HFFc6 (cell line): ENCODE measurements around the gene SORCS2. TPM values are rescaled to one million over a fixed set of nuclear protein-coding genes. Genes with fewer than 3 reads are reported as not detected.
A peak's percentile ranks its signal among the peaks of the same experiment; 100 is the strongest.

ENCODE experiments used
- DNase-seq: peaks from one replicate; pipeline ENCODE4 v3.0.0-alpha.2; 2018
- H3K27ac Mint-ChIP-seq: 2 replicates; pipeline ENCODE4 v1.8.0; 2020; ENCODE audit warnings: mild to moderate bottlenecking, mixed read lengths
- H3K27me3 Mint-ChIP-seq: 2 replicates; pipeline ENCODE4 v1.8.0; 2021; ENCODE audit warnings: mild to moderate bottlenecking, moderate library complexity, mixed read lengths; ENCODE audit not compliant: insufficient read depth
- H3K36me3 Mint-ChIP-seq: 2 replicates; pipeline ENCODE4 v1.8.0; 2021; ENCODE audit warnings: low read depth, mixed read lengths
- H3K4me1 Mint-ChIP-seq: 2 replicates; pipeline ENCODE4 v1.8.0; 2020; ENCODE audit warnings: low read depth, mixed read lengths
- H3K4me3 Mint-ChIP-seq: 2 replicates; pipeline ENCODE4 v1.8.0; 2020; ENCODE audit warnings: mild to moderate bottlenecking, moderate library complexity, mixed read lengths
- H3K9me3 Mint-ChIP-seq: 2 replicates; pipeline ENCODE4 v1.8.0; 2020; ENCODE audit warnings: mild to moderate bottlenecking, mixed read lengths
- total RNA-seq, 6 experiments: library from RNA; stranded (reverse); fragmentation: NEBNext Ultra II Directional; extraction: Animal tissue kit (Norgen Biotek cat#: 25700); gene quantifications; 2 replicates in 1 of 6; 3 replicates in 5 of 6; pipeline ENCODE4 v1.2.3, GENCODE V29; 2021
- TF ChIP-seq, protein P1 (sequence below): fragments of 200-600 bp; sonication (generic); IDR thresholded peaks from 2 replicates; pipeline ENCODE4 v1.5.0; 2021; ENCODE audit warnings: antibody characterized with exemption, mild to moderate bottlenecking

Gene SORCS2
- total RNA-seq, 6 experiments from 2014 or later = 0.05 to 0.15 (median 0.12) TPM; not detected in 3

DNA sequence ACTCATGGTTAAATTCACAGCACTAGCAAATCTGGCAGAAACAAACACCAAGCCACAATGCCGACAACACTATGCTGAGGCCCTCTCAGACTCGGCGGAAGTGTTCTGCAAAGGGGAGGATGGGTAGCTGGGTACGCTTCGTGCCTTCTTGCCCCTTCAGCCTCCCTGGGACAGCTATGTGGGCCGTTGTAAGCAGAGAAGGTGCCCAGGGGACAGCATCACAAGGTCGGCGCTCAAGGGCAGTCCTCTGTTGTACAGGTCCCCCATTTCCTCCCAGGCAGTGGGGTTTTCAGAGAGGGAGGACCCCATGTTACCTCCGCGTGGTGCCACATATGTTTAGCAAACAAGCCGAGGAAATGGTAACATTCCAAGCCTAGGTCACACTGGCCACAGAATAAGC, 573.7 kb downstream of the SORCS2 start:
- Mint-ChIP-seq H3K27ac (peak overlapping the region; percentile 50; the same call in 1 of the 2 replicates), H3K9me3 (no peaks in the 10 kb centered on the region)
- TF ChIP-seq, protein P1, sequence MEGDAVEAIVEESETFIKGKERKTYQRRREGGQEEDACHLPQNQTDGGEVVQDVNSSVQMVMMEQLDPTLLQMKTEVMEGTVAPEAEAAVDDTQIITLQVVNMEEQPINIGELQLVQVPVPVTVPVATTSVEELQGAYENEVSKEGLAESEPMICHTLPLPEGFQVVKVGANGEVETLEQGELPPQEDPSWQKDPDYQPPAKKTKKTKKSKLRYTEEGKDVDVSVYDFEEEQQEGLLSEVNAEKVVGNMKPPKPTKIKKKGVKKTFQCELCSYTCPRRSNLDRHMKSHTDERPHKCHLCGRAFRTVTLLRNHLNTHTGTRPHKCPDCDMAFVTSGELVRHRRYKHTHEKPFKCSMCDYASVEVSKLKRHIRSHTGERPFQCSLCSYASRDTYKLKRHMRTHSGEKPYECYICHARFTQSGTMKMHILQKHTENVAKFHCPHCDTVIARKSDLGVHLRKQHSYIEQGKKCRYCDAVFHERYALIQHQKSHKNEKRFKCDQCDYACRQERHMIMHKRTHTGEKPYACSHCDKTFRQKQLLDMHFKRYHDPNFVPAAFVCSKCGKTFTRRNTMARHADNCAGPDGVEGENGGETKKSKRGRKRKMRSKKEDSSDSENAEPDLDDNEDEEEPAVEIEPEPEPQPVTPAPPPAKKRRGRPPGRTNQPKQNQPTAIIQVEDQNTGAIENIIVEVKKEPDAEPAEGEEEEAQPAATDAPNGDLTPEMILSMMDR = no peak

DNA sequence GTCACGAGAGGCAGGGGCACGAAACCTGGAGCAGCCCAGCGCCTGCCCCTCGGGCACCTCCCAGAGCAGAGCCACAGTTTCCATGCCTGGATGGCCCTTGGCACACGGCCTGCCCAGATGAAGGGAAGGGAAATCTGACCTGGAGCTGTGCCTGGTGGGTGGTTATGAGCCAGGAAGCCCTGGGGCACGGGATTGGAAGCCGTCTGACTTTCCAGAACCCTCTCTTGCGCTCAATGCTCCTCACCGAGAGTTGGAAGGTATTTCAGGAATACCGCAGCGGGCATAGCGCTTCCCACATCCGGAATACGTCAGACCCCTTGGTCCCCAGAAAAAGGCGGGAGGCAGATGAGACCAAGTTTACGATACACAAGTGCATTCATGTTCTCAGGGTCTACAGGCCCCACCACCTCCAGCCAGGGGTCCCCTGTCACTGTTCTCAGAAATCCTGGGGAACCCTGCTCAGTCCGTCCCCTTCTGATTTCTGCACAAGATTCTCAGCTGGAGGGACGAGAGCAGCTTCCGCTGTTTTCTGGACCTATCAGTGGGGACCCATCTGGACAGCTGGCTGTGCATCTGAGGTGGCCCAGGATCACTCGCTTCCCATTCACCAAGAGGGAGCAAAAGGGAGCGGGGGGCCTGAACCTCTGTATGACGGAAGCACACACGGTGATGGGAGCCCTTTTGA, 574.5 kb downstream of the SORCS2 start:
- peaks cover 35% of the 10 kb centered on the region for H3K4me1 Mint-ChIP-seq
- no peak for DNase-seq
- no peaks in the 10 kb centered on the region for H3K9me3 Mint-ChIP-seq
- peaks cover 67% of the 10 kb centered on the region for H3K36me3 Mint-ChIP-seq
- peak overlapping the region; percentile 38; the same call in 1 of the 2 replicates for H3K27ac Mint-ChIP-seq
- peak overlapping the region; percentile 13; the same call in 1 of the 2 replicates for H3K4me3 Mint-ChIP-seq
- TF ChIP-seq, protein P1 = no peak
- H3K27me3 Mint-ChIP-seq = peaks cover 39% of the 10 kb centered on the region

More for the DNA sequence above, 573.7 kb downstream of the SORCS2 start:
- H3K27me3 Mint-ChIP-seq = peaks cover 36% of the 10 kb centered on the region
- no peak overlapping the region for H3K4me3 Mint-ChIP-seq
- H3K4me1 Mint-ChIP-seq = peaks cover 35% of the 10 kb centered on the region
- H3K36me3 Mint-ChIP-seq = peaks cover 68% of the 10 kb centered on the region
- DNase-seq = no peak

DNA sequence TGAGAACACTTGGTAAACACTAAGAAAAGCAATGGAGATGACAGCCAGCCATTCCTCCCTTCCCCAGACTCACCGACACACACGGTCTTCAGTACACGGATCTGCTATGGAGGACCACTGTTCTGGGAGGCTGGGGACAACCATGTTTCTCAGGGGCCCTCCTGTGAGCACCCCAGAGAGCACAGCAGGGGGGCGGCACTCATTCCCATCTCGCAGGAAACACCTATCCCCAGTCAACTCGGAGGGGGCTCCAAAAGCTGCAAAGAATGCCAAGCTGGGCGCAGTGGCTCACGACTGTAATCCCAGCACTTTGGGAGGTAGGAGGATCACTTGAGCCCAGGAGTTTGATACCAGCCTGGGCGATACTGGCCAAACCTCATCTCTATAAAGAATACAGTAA, 575.2 kb downstream of the SORCS2 start:
- no peak overlapping the region for H3K4me3 Mint-ChIP-seq
- no peak for DNase-seq
- H3K27me3 Mint-ChIP-seq = peaks cover 35% of the 10 kb centered on the region
- no peak overlapping the region; the same call in 1 of the 2 replicates for H3K27ac Mint-ChIP-seq
- peaks cover 71% of the 10 kb centered on the region for H3K36me3 Mint-ChIP-seq
- no peaks in the 10 kb centered on the region for H3K9me3 Mint-ChIP-seq
- TF ChIP-seq, protein P1 = no peak
- H3K4me1 Mint-ChIP-seq = peaks cover 41% of the 10 kb centered on the region

DNA sequence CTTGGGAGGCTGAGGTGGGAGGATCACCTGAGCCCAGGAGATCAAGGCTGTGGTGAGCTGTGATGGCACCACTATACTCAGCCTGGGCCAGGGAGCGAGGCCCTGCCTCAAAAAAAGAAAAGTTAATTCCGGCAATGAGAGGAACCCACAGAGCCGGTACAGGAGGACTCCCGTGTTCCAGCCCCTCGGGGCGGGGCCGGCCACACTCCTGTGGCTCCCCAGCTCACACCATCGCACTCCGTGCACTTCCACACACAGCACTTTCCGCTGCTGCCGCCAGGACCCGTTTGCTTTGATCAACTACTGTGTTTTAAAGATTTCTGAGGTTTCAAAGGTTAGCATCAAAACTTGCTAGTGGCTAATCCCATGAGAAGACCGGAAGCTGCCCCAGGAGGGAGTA, 575.6 kb downstream of the SORCS2 start:
- Mint-ChIP-seq H3K9me3 (no peaks in the 10 kb centered on the region), H3K4me1 (peaks cover 46% of the 10 kb centered on the region), H3K36me3 (peaks cover 74% of the 10 kb centered on the region), H3K4me3 (no peak overlapping the region), H3K27ac (no peak overlapping the region), H3K27me3 (peaks cover 39% of the 10 kb centered on the region)
- TF ChIP-seq, protein P1 = no peak
- no peak for DNase-seq

DNA sequence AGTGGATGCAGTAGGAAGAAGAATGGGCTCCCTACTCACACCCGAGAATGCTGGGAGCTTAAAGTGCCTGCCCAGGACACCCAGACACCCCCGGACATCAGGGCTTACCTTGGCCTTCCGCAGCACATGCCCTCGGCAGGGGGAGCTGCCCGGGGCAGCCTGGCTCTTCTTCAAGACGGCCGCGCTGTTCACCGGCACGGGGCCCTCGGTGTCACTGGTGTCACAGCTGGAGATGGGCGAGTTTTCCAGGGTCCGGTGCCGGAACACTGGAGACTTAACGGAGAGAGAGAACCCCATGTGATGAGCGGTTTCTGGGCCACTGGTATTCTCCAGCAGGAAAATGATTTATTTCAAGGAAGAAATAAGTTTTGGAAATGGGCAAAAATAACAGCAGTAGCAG, 576.4 kb downstream of the SORCS2 start:
- H3K9me3 Mint-ChIP-seq = no peaks in the 10 kb centered on the region
- TF ChIP-seq, protein P1 = no peak
- peaks cover 48% of the 10 kb centered on the region for H3K4me1 Mint-ChIP-seq
- peaks cover 39% of the 10 kb centered on the region for H3K27me3 Mint-ChIP-seq
- H3K36me3 Mint-ChIP-seq = peaks cover 75% of the 10 kb centered on the region
- 0 out of 2 replicates have a peak overlapping the region, but pooled peaks have one; percentile 7 for H3K27ac Mint-ChIP-seq
- H3K4me3 Mint-ChIP-seq = no peak overlapping the region; the same call in 1 of the 2 replicates
- no peak for DNase-seq
